GM19397 (cell line): ENCODE results near the gene CLECL1.
"Not testable (repeated sequence)": the region's sequence is repeated elsewhere in the genome, so short reads cannot be mapped to it uniquely, and the experiment has no call there.

ENCODE experiments used
- ATAC-seq: cut with Tn5 transposase; IDR thresholded peaks from one replicate; pipeline ENCODE4 v1.9.1; 2021; ENCODE audit warnings: mild to moderate bottlenecking, moderate library complexity; ENCODE audit not compliant: unreplicated experiment

The CLECL1 gene

DNA sequence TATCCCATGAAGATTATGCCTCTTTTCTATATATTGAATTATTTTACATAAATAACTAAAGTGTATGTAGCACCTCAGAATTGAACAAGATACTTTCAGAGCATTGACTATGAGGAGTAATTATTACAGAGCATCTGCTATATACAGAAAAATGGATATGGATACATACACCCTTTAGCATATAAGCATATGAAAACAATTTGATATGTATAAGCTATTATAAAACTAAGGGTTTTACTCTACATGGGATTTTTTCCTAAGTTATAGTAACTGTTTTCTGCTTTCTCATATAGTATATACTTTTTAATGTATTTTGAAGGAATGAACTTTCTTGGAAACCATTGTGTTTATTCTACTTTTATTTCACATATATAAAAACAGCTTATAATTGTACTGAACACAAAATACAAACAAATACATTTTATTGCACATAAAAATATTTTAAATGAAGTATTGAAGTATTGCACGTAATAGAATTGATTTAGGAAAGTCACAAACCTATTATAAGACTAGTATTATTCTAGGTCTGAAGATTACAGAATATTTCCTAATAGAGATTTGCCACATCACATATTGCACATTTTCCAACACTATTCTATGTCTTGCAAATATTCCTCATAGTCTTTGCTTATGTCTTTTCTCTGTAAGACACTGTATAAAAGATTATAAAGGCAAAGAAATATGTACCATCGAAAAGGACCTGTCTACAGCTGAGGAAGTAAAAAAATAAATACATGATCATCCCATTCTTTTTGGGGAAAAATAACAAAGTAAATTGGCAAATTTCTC, 19.4 kb upstream of the CLECL1 start:
- ATAC-seq, result no peak

DNA sequence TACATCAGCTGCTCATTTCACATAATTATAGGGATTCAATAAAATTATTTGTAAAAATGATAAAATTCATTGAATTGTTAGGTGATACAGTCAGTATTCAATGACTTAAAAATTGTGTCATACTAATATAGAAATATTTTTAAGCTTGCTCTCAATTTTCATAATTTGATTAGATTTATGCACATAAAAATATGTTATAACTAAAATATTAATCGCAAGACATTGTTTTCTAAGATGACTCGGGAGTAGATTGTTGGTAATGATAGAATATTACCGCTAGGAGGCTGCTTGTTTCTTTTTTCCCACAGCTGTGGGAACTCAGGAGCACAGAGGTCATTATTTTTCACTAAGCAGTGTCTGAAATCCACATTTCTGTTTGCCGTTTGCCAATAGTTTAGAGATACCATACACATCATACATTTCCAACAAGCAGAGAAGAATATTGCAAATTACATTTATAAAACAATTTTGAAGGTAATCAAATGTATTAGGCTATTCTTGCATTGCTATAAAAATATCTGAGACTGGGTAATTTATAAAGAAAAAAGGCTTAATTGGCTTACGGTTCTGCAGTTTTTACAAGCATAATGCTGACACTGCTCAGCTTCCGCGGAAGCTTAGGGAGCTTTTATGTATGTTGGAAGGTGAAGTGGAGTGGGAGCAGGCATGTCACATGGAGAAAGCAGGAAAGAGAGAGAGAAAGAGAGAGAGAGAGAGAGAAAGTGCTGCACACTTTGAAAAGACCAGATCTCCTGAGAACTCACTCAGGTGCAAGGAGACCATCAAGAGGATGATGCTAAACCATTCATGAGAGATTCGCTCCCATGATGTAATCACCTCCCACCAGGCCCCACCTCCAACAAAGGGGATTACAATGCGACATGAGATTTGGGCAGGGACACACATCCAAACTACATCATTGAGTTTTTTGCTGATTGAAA, 18.6 kb upstream of the CLECL1 start:
- ATAC-seq, result no peak

- ATAC-seq, result no peak
Measured at GRCh38 chr12:9750276-9751203, 17.6 kb upstream of the CLECL1 start.

DNA sequence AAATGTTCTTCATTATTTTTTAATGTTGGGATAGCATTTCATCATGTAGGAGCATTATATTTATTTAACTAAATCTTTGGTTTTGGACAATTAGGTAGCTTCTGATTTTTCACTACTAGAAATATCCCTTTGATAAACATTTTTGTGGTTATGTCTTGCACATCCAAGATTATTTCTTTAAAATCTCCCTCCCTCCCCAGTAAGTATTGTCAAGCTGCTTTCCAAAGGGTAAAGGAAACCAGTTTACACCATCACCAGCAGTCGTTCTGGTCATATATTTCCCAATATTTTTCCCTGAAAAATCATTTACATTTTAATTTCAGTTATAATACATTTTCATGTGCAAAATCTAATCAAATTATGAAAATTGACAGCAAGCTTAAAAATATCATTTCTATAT, 16.7 kb upstream of the CLECL1 start:
- ATAC-seq, result no peak

- no peak for ATAC-seq
Measured at GRCh38 chr12:9745199-9745598, 12.3 kb upstream of the CLECL1 start.

DNA sequence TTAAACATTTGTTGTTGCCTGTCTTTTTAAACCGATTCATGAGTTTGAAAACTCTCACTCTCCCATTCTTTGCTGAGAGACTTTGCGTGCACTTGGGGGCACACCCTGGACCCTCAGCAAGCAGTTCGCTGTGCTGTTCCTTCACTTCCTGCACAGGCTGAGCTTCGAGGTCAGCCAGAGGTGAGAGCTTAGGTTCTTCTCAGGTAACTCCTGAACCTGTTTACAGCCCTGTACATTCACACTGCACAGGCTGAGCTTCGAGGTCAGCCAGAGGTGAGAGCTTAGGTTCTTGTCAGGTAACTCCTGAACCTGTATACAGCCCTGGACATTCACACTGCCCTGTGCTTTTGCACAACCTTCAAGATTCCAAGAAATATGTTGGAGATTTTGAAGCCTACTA, 9.8 kb upstream of the CLECL1 start:
- ATAC-seq, result no peak

DNA sequence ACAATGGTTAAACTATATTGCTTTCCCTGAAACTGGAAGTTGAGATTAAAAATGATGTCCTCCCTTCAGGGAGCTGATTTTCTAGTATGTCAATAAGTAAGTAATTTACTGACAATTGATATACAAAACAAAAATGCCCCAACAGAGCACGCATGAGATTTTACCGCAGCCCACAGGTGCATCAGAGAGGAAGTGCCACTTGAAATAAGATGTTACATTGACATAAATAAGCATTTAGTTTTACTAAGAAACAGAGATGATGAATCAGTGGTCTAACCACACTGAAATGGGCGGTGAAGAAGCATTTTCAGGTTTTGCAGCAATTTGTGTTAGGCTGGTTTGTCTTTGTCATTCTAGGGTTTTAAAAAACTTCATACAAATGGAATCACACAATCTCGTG, 8.8 kb upstream of the CLECL1 start:
- peak; percentile 72 for ATAC-seq

GRCh38 chr12:9740106-9740750, 7.3 kb upstream of the CLECL1 start:
- ATAC-seq, result no peak

GRCh38 chr12:9739404-9740105, 6.7 kb upstream of the CLECL1 start:
- not testable (repeated sequence) for ATAC-seq

DNA sequence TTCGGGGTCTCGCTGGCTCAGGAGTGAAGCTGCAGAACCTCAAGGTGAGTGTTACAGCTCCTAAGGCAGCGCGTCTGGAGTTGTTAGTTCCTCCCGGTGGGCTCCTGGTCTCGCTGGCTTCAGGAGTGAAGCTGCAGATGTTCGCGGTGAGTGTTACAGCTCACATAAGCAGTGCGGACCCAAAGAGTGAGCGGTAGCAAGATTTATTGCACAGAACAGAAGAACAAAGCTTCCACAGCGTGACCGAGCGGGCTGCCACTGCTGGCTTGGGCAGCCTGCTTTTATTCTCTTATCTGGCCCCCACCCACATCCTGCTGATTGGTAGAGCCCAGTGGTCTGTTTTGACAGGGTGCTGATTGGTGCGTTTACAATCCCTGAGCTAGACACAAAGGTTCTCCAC, 6.0 kb upstream of the CLECL1 start:
- ATAC-seq, result not testable (repeated sequence)

DNA sequence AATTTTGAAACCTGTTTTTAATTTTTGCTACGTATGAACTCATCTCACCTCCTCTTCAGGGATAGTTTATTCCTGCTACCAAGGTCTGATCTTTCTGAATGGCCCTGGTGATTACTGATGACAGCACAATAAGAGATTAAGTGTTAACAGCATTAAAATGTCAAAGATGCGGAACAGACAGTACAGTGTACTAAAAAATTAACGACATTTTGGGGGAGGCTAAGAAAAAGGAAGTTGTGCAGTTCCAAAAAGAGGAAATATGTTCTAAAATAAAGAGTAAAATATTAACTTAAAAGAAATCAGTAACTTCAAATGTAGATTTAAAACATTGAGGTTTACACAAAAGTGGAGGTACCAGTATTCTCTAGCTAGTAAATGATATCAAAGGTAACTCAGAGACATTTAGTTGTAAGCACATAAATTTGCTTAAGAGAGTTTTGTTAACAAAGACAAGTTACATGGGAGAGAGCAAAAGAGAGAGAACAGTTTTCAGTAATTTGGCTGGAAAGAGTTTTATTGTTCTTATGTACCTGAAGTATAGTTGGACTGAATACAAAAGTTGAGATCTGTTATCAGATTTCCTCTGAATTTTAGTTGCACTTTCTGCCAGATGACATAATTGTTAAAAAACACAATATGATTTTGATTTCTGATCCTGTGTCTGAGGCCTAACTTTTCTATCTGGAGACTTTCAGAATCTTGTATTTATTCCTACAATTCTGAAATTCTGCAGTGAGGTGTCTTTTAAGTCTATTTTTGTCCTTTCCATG, 4.2 kb upstream of the CLECL1 start:
- no peak for ATAC-seq

GRCh38 chr12:9735601-9736000, 2.7 kb upstream of the CLECL1 start:
- ATAC-seq, result no peak

DNA sequence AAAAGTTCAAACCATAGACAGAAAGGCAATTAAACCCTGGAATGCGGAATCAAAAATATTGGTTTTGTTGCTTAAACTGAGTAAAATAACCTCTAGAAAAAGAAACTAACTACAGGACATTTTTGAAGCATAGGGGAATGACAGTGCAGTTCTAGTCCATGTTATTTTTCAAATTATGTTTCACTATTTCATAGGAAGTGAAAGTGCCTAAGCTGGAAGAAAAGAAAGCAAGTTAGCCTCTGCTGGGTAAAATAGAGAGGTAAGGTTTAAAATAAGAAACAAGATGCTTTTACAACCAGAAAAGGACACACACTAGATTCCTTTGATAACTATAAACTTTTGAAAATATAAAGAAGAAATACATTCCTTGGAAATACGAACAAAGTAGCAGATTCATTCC, 1.1 kb downstream of the CLECL1 start:
- no peak for ATAC-seq

DNA sequence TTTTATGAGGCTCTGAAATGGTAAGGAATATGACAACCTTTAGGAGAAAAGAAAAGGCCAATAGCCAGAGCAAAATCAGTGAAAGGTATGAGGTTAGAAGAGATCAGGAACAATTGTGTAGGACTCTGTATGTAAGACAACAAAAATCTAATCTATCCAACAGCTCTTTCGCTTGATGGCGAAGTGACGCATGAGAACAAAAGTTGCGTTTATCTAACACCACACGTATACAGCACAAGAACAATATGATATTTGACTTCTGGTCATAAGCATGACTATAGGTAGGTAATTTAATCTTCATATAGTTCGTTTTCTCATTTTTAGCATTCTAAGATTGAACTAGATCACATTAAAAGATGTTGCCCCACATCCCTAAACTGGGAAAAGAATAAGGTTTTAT, 1.5 kb downstream of the CLECL1 start:
- no peak for ATAC-seq

GRCh38 chr12:9730591-9730990, 2.3 kb downstream of the CLECL1 start:
- ATAC-seq, result no peak

DNA sequence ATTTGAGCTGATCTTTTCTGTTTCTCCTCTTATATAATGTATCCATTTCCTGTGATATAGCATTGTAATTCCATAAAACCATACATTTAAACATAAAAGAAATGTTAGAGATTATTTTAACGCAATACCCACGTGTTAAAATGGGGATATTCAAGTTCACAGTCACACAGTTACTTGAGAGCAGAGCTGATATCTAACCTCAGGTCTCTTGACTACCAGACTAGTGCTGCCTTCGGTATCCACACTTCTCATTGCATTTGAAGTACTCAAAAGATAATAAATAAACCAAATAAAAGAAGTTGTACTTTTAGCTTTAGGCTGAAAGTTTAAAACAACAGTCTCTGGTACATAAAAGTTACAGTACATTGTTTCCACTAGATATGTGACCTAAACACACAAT, 2.9 kb downstream of the CLECL1 start:
- no peak for ATAC-seq

GRCh38 chr12:9729082-9729481, 3.8 kb downstream of the CLECL1 start:
- no peak for ATAC-seq

DNA sequence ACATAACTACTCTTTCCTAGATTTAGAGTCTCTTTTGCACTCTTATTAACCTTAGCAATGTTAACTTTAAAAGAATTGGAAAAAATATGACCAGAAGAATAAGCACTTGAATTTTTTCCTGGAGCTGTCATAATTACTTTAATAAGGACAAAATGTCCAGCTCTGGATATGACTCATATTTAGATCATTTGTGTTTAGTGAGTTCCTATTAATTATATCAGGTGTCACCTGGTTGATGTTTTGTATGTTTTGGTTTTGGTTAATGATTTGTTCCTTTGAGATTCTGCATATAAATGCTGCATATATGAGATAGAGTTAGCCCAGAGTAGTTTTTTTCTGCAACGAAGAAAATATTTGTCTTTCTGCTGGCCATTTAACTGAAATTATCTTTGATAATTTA, 5.1 kb downstream of the CLECL1 start:
- no peak for ATAC-seq

GRCh38 chr12:9725213-9725870, 7.6 kb downstream of the CLECL1 start:
- ATAC-seq, result no peak
